Bronchial epithelial cell (primary cell): ENCODE data around the gene TRIM33. TPM values are rescaled to one million over a fixed set of nuclear protein-coding genes. Genes with fewer than 3 reads are reported as not detected.
"Not testable (repeated sequence)": the region's sequence is repeated elsewhere in the genome, so short reads cannot be mapped to it uniquely, and the experiment has no call there.

Experiments used
- DNase-seq: peaks from one replicate; pipeline ENCODE4 v3.0.0-alpha.2; 2010; ENCODE audit warnings: low read depth
- FAIRE-seq: peaks from 2 replicates; lab custom pipeline; 2011; peaks lifted over from hg19 to GRCh38; lab: Jason Lieb, UNC
- H3K27me3 ChIP-seq: 2 replicates; pipeline ENCODE4 v1.5.1; 2011; ENCODE audit warnings: low read length; ENCODE audit not compliant: control insufficient read depth, insufficient read depth
- H3K36me3 ChIP-seq: 2 replicates; pipeline ENCODE4 v1.5.1; 2011; ENCODE audit warnings: low read length; ENCODE audit not compliant: control insufficient read depth, insufficient read depth
- H3K4me3 ChIP-seq: 2 replicates; pipeline ENCODE4 v1.5.1; 2011; ENCODE audit warnings: mild to moderate bottlenecking, low read depth, low read length, control low read depth
- total RNA-seq: library from RNA; depleted of rRNA; stranded (reverse); fragments of >200 nt; gene quantifications from 2 replicates; pipeline ENCODE4 v1.2.1, GENCODE V29; 2014
- TF ChIP-seq, protein P1 (sequence below): IDR thresholded peaks from 2 replicates; pipeline ENCODE4 v1.5.1; 2011; ENCODE audit warnings: mild to moderate bottlenecking, moderate library complexity, low read length, control low read depth, inconsistent platforms; ENCODE audit not compliant: insufficient read depth, severe bottlenecking

TRIM33 gene
- total RNA-seq, 1 donor from 2014 or later: 16.3 TPM

DNA sequence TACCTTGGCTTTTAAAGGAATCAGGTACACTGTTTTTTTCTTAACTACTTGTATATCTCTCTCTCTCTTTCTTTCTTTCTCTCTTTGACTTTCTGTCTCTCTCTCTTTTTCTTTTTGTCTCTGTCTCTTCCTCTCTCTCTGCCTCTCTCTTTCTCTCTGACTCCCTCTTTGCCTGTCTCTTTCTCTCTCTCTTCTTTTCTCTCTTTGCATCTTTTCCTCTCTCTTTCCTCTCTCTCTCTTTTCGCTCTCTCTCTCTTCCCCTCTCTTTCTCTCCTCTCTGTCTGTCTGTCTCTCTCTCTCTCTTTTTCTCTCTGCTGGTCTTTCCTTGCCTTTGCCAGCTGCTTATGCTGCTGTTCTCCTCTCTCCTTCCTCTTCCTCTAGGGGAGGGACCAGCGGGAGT lies 143.2 kb downstream of the TRIM33 start:
- no peak for FAIRE-seq
- no peaks in the 10 kb centered on the region for H3K27me3 ChIP-seq
- H3K36me3 ChIP-seq: no peaks in the 10 kb centered on the region
- DNase-seq: no peak
- no peak overlapping the region for H3K4me3 ChIP-seq
- TF ChIP-seq, protein P1, sequence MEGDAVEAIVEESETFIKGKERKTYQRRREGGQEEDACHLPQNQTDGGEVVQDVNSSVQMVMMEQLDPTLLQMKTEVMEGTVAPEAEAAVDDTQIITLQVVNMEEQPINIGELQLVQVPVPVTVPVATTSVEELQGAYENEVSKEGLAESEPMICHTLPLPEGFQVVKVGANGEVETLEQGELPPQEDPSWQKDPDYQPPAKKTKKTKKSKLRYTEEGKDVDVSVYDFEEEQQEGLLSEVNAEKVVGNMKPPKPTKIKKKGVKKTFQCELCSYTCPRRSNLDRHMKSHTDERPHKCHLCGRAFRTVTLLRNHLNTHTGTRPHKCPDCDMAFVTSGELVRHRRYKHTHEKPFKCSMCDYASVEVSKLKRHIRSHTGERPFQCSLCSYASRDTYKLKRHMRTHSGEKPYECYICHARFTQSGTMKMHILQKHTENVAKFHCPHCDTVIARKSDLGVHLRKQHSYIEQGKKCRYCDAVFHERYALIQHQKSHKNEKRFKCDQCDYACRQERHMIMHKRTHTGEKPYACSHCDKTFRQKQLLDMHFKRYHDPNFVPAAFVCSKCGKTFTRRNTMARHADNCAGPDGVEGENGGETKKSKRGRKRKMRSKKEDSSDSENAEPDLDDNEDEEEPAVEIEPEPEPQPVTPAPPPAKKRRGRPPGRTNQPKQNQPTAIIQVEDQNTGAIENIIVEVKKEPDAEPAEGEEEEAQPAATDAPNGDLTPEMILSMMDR: no peak

DNA sequence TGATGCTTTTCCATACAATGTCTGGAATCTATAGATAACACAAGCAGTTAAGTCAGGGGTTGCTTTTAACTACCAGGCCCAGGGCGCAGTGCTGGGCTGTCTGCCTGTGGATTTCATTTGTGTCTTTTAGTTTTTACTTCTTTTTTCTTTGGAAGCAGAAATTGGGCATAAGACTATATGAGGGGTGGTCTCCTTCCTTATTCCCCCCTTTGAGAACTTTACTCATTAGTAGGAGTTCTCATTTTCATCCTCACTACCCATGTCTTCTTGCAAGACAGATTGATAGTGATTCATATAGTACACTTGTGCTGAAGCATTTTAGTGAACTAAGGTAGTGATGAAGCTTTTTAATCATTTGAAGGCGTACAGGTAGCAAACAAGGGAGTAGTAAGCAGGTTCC lies 147.8 kb downstream of the TRIM33 start:
- not testable (repeated sequence) for H3K4me3 ChIP-seq, FAIRE-seq, DNase-seq

DNA sequence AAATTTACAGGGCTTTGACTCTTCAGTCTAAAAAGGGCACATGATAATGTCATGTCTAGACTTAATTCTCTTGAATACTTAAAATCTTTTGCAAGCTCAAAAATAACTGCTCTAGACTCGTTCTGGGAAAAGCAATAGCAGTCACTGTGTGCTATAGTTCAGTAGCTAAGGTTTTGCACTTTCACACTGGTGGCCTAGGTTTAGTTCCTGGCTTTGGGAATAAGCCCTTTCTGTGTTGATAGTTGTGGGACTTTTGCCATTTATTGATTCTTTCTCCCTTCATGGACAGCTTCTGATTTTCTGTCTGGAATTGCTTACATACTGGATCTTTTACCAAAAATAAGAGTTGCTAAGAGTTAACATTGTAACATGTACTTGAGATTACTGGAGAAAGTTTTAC lies 151.2 kb downstream of the TRIM33 start:
- DNase-seq (no peak), FAIRE-seq (no peak)
- no peaks in the 10 kb centered on the region for H3K27me3 ChIP-seq
- H3K36me3 ChIP-seq: no peaks in the 10 kb centered on the region
- TF ChIP-seq, protein P1: no peak
- no peak overlapping the region for H3K4me3 ChIP-seq

More for the DNA sequence above, 147.8 kb downstream of the TRIM33 start:
- not testable (repeated sequence) for H3K36me3 ChIP-seq, H3K27me3 ChIP-seq

DNA sequence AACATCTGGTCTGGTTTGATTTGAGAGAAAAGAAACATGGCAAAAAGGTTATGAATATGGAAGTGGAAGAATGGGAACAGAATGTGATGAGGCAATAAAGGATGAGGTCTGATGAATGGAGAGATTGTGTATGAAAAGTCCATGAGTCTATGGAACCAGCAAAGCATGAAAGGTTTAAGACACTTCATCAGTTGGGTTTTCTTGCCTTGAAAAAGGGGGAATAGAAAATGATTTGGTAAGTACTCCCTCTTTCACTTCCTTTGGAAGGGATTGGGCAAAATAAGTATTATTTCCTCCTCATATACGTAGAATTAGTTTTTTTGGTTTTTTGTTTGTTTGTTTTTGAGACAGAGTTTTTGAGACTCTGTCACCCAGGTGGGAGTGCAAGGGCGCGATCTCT lies 155.8 kb downstream of the TRIM33 start:
- Histone ChIP-seq H3K36me3 (no peaks in the 10 kb centered on the region), H3K27me3 (no peaks in the 10 kb centered on the region), H3K4me3 (no peak overlapping the region)
- no peak for DNase-seq
- FAIRE-seq: no peak
- TF ChIP-seq, protein P1: no peak

DNA sequence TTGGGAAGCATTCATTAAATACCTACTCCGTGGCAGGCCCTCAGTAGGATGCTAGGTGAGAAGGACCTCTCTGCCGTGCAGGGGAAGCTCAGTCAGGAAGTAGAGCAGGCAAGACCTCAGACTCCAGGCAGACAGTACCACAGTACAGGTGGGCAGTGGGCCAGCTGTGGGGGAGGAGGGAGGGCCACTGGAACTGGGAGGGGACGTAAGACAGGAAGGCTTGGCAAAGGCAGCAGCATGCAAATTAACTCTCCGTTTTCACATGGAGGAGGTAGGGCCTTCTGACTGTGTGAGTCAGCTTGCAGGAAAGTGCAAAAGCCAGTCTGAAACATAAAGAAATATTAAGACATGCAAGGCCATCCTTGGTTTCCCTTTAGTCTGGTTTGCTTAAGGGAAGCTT lies 157.7 kb downstream of the TRIM33 start:
- Histone ChIP-seq H3K4me3 (no peak overlapping the region), H3K27me3 (no peaks in the 10 kb centered on the region), H3K36me3 (no peaks in the 10 kb centered on the region)
- DNase-seq (peak; percentile 77), FAIRE-seq (no peak)
- TF ChIP-seq, protein P1: no peak

DNA sequence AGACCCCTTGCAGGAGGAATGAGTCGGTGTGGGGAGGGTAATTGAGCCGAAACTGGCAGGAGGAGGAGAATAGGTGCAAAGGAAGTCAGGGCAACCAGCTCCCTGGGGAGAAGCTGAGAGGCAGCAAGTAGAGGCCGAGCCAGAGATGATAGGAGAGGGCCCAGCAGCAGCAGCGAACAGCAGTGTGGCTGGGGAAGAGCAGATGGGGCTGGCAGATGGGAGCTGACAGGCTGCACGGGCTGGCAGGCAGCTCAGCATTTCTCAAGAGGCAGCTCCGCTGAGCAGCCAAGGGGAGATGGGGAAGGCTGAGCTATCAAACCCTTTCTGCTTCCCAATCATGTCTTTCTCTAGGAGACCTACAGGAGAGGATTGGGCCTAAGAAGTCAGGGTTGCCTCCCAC lies 158.2 kb downstream of the TRIM33 start:
- TF ChIP-seq, protein P1: no peak
- no peak for DNase-seq
- Histone ChIP-seq H3K27me3 (no peaks in the 10 kb centered on the region), H3K36me3 (no peaks in the 10 kb centered on the region), H3K4me3 (no peak overlapping the region)
- FAIRE-seq: no peak
